GM10248 (cell line): ENCODE measurements around the gene PORCN.

ENCODE experiments used
- CTCF ChIA-PET: fragments of 300-600 bp; sonication (Branson Sonifier 250); formaldehyde crosslinking; extraction: SDS; loops from one replicate; lab custom pipeline; 2021; ENCODE audit warnings: antibody characterized with exemption; lab: Yijun Ruan, JAX
- POLR2A ChIA-PET: fragments of 350-650 bp; sonication (Branson Sonifier 250); formaldehyde crosslinking; extraction: SDS; loops from one replicate; lab custom pipeline; 2020; ENCODE audit warnings: antibody characterized with exemption; lab: Yijun Ruan, JAX
- DNase-seq: peaks from one replicate; pipeline ENCODE4 v3.0.0; 2012; ENCODE audit errors: extremely low spot score
- TF ChIP-seq, protein P1 (sequence below): IDR thresholded peaks from 2 replicates; pipeline ENCODE4 v1.5.1; 2012; ENCODE audit warnings: mild to moderate bottlenecking, low read depth; ENCODE audit errors: extremely low read depth, missing control alignments, control extremely low read depth

PORCN gene

DNA sequence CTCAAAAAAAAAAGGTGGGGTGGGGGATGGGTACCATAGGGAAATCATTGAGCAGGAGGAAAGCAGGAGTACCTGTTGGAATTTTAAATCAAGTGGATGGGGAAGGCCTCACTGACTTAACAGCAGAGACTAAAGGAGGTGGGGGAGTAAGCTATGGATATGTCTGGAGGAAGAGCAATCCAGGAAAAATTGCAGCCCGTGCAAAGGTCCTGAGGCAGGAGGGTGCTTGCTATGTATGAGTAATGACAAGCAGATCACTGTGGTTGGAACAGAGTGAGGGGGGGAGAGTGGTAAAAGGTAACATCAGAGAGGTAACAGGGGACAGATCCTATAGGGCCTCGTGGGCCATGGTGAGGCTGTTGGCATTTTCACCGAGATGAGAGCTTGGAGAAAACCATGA, 28.6 kb upstream of the PORCN start:
- TF ChIP-seq, protein P1, sequence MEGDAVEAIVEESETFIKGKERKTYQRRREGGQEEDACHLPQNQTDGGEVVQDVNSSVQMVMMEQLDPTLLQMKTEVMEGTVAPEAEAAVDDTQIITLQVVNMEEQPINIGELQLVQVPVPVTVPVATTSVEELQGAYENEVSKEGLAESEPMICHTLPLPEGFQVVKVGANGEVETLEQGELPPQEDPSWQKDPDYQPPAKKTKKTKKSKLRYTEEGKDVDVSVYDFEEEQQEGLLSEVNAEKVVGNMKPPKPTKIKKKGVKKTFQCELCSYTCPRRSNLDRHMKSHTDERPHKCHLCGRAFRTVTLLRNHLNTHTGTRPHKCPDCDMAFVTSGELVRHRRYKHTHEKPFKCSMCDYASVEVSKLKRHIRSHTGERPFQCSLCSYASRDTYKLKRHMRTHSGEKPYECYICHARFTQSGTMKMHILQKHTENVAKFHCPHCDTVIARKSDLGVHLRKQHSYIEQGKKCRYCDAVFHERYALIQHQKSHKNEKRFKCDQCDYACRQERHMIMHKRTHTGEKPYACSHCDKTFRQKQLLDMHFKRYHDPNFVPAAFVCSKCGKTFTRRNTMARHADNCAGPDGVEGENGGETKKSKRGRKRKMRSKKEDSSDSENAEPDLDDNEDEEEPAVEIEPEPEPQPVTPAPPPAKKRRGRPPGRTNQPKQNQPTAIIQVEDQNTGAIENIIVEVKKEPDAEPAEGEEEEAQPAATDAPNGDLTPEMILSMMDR: no peak
- CTCF ChIA-PET: no interaction called here
- POLR2A ChIA-PET: no interaction called here
- no peak for DNase-seq

DNA sequence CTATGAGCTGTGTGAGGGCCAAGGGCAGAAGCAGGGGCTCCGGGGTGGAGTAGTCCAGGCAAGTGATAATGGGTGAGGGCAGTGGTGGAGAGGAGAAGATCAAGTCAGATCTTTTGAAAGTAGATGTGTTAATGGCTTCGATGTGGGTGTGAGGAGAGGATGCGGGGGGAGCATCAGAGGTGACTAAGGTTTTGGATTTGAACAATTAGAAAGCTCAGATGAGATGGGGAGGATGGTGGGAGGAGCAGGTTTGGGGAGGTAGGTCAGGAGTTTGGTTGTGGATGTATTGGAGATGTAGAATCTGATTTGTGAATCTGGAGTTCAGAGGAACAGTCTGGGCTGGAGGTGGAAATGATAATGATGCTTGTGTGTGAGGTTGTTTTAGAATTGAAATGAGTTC, 28.2 kb upstream of the PORCN start:
- DNase-seq: no peak
- CTCF ChIA-PET: no interaction called here
- POLR2A ChIA-PET: no interaction called here
- TF ChIP-seq, protein P1: no peak

DNA sequence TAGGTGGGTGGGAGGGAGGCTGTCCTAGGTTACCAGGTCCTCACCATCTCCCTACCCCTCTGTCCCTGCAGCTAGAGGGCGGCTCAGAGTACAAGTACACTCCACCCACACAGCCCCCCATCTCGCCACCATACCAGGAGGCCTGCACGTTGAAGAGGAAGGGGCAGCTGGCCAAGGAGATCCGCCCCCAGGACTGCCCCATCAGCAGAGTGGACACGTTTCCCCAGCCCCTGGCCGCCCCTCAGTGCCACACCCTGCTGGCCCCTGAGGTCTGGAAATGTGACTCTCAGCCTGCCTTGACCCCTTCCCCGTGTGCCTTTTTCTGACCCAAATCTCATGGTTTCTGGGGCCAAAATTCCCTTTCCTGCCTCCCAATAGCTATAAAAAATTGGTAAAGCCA, 26.3 kb upstream of the PORCN start:
- TF ChIP-seq, protein P1: no peak
- POLR2A ChIA-PET: no interaction called here
- CTCF ChIA-PET: interaction anchor here (2.5 kb wide), 1 partner anchor 11 kb away, joined by 6 read pairs; no protein-coding TSS in a partner anchor
- DNase-seq: no peak

DNA sequence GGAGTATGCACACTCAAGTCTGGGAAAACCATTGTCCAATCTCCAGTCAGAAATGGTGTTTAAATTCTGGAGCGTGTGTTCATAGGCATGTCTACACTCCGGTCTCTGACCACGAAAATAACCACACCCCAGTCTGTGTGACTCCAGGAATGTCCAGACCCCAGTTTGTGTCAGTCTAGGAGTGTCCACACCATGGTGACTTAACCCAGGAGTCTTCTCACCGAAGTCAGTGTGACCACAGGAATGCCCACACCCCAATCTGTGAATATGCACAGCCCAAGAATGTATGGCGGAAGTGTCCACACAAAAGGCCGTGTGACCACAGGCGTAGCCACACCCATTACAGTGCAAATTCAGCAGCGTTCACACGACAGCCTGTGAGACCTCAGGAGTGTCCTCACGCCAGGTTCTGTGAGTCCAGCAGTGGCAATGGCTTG, 21.4 kb upstream of the PORCN start:
- TF ChIP-seq, protein P1: no peak
- ChIA-PET POLR2A (no interaction called here), CTCF (no interaction called here)
- DNase-seq: no peak

GRCh38 chrX:48488034-48488433, 20.8 kb upstream of the PORCN start:
- ChIA-PET POLR2A (no interaction called here), CTCF (no interaction called here)
- TF ChIP-seq, protein P1: no peak
- no peak for DNase-seq

DNA sequence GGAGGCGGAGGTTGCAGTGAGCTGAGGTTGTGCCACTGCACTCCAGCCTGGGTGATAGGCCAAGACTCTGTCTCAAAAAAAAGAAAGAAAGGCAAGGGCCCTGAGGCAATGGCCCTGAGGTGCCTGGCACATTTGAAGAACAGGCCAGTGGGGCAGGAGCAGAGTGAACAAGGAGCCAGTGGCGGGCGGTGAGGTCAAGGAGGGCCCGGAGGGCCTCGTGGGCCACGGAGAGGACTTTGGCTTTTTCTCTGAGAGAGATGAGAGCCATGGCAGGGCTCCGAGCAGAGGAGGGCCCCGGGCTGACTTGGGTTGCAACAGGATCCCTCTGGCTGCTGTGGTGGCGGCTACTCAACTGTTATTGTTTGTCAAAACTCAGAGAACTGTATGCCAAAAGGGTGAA, 19.5 kb upstream of the PORCN start:
- POLR2A ChIA-PET: no interaction called here

More for the DNA sequence above, 19.5 kb upstream of the PORCN start:
- TF ChIP-seq, protein P1: no peak
- DNase-seq: no peak
- CTCF ChIA-PET: no interaction called here
